Natural killer cell (primary cell): Measurements from ENCODE around the gene CHST15. TPM values are rescaled to one million over a fixed set of nuclear protein-coding genes. Genes with fewer than 3 reads are reported as not detected.

Experiments used
- ATAC-seq, 3 donors: fragments of 150-1000 bp in 2 of 3; fragments of 200-7000 bp in 1 of 3; cut with Tn5 transposase; 1 replicate in 1 of 3; 2 replicates in 2 of 3; pipeline ENCODE4 v1.10.0; 2021; ENCODE audit warnings: mild to moderate bottlenecking in 2 of 3, moderate library complexity in 2 of 3
- DNase-seq, 2 donors: peaks; one replicate each; pipeline versions ENCODE4 v3.0.0 to v3.0.0-alpha.2; 2013 to 2021; ENCODE audit warnings: mixed read lengths in 1 of 2
- H3K27ac ChIP-seq: one replicate; pipeline ENCODE4 v1.5.1; 2013; ENCODE audit warnings: mild to moderate bottlenecking, low read length
- H3K27me3 ChIP-seq: one replicate; pipeline ENCODE4 v1.6.1; 2013; ENCODE audit warnings: low read length; ENCODE audit not compliant: control insufficient read depth, insufficient read depth
- H3K36me3 ChIP-seq: one replicate; pipeline ENCODE4 v1.6.1; 2013; ENCODE audit warnings: low read length; ENCODE audit not compliant: control insufficient read depth, insufficient read depth
- H3K4me1 ChIP-seq: one replicate; pipeline ENCODE4 v1.6.1; 2013; ENCODE audit warnings: low read length; ENCODE audit not compliant: control insufficient read depth, insufficient read depth
- H3K4me3 ChIP-seq: one replicate; pipeline ENCODE4 v1.5.1; 2013; ENCODE audit warnings: low read length
- H3K9me3 ChIP-seq: one replicate; pipeline ENCODE4 v1.6.1; 2013; ENCODE audit warnings: low read length; ENCODE audit not compliant: control insufficient read depth, insufficient read depth
- H3K27ac Mint-ChIP-seq, 2 donors: one replicate each; pipeline ENCODE4 v1.8.0; 2022; ENCODE audit warnings: mild to moderate bottlenecking in 2 of 2, mixed read lengths in 2 of 2, moderate library complexity in 1 of 2
- H3K27me3 Mint-ChIP-seq, 2 donors: one replicate each; pipeline ENCODE4 v1.8.0; 2022; ENCODE audit warnings: low read depth in 2 of 2, mixed read lengths in 2 of 2
- H3K36me3 Mint-ChIP-seq: one replicate; pipeline ENCODE4 v1.8.0; 2022; ENCODE audit warnings: mixed read lengths
- H3K4me1 Mint-ChIP-seq, 2 donors: one replicate each; pipeline ENCODE4 v1.8.0; 2022; ENCODE audit warnings: mixed read lengths in 2 of 2
- H3K4me3 Mint-ChIP-seq: one replicate; pipeline ENCODE4 v1.8.0; 2022; ENCODE audit warnings: mild to moderate bottlenecking, moderate library complexity, mixed read lengths
- H3K9me3 Mint-ChIP-seq, 2 donors: one replicate each; pipeline ENCODE4 v1.8.0; 2022; ENCODE audit warnings: mixed read lengths in 2 of 2
- CTCF ChIP-seq: fragments of 200-600 bp; IDR thresholded peaks from one replicate; pipeline ENCODE4 v1.8.0; 2022; ENCODE audit warnings: antibody characterized with exemption
- WGBS: methylation state at CpG from one replicate; pipeline ENCODE4 v1.1.7; 2013; ENCODE audit warnings: missing lambda C conversion rate; ENCODE audit not compliant: insufficient coverage; 5-methylcytosine and 5-hydroxymethylcytosine counted together
- intact Hi-C: fragments of 100-400 bp; cut with micrococcal nuclease; formaldehyde crosslinking; loops from one replicate; pipeline ENCODE4 v1.14.2; 2022
- total RNA-seq, 4 donors: library from RNA; stranded (reverse); fragments of 120-200 nt in 1 of 4; gene quantifications; one replicate each; pipeline versions ENCODE4 v1.2.3 to v1.2.4, GENCODE V29; 2013 to 2022

CHST15 gene
- total RNA-seq, 3 donors from 2014 or later (not counting 1 experiment from before 2014, with no cell fraction given): 1.9 to 11.9 (median 8.7) TPM

- Histone ChIP-seq H3K4me3 (no peak overlapping the region), H3K27me3 (no peaks in the 10 kb centered on the region), H3K36me3 (no peaks in the 10 kb centered on the region), H3K9me3 (no peaks in the 10 kb centered on the region), H3K27ac (no peak overlapping the region), H3K4me1 (no peaks in the 10 kb centered on the region)
- intact Hi-C loops: no loop called here
- DNase-seq (no peak), ATAC-seq (no peak)
- no peak for TF ChIP-seq CTCF
- Mint-ChIP-seq H3K27me3 (peaks cover 10% of the 10 kb centered on the region in 2 donors), H3K4me1 (no peaks in the 10 kb centered on the region), H3K9me3 (no peaks in the 10 kb centered on the region), H3K4me3 (no peak overlapping the region), H3K36me3 (no peaks in the 10 kb centered on the region), H3K27ac (no peak overlapping the region)
- WGBS: 91% methylated on average over 5 of the region's 5 CpGs
Measured at GRCh38 chr10:124132876-124133275, 39.5 kb upstream of the CHST15 start.

GRCh38 chr10:124132306-124132705, 38.9 kb upstream of the CHST15 start:
- no peaks in the 10 kb centered on the region for H3K4me1 Mint-ChIP-seq
- no peak overlapping the region for H3K27ac Mint-ChIP-seq
- Histone ChIP-seq H3K4me1 (no peaks in the 10 kb centered on the region), H3K9me3 (no peaks in the 10 kb centered on the region), H3K27ac (no peak overlapping the region), H3K27me3 (no peaks in the 10 kb centered on the region), H3K36me3 (no peaks in the 10 kb centered on the region), H3K4me3 (no peak overlapping the region)
- WGBS: 84% methylated on average over 5 of the region's 5 CpGs
- TF ChIP-seq CTCF: no peak
- no peak overlapping the region for H3K4me3 Mint-ChIP-seq
- H3K27me3 Mint-ChIP-seq: peaks cover 4 to 6% of the 10 kb centered on the region in 2 donors
- intact Hi-C loops: no loop called here
- no peaks in the 10 kb centered on the region for H3K36me3 Mint-ChIP-seq
- ATAC-seq (no peak), DNase-seq (no peak)
- H3K9me3 Mint-ChIP-seq: no peaks in the 10 kb centered on the region

- Histone ChIP-seq H3K4me3 (no peak overlapping the region), H3K27ac (no peak overlapping the region), H3K27me3 (no peaks in the 10 kb centered on the region), H3K4me1 (no peaks in the 10 kb centered on the region), H3K9me3 (no peaks in the 10 kb centered on the region), H3K36me3 (no peaks in the 10 kb centered on the region)
- intact Hi-C loops: no loop called here
- DNase-seq (no peak), ATAC-seq (no peak)
- Mint-ChIP-seq H3K9me3 (no peaks in the 10 kb centered on the region), H3K27me3 (peaks cover 0 to 4% of the 10 kb centered on the region in 2 donors), H3K36me3 (no peaks in the 10 kb centered on the region), H3K4me3 (no peak overlapping the region), H3K27ac (no peak overlapping the region), H3K4me1 (no peaks in the 10 kb centered on the region)
- WGBS: 90% methylated on average over 9 of the region's 9 CpGs
- no peak for TF ChIP-seq CTCF
Measured at GRCh38 chr10:124131172-124131571, 37.8 kb upstream of the CHST15 start.

GRCh38 chr10:124130198-124130900, 37.0 kb upstream of the CHST15 start:
- ATAC-seq: no peak
- no peaks in the 10 kb centered on the region for H3K4me1 Mint-ChIP-seq
- no peak overlapping the region for H3K27ac Mint-ChIP-seq
- intact Hi-C loops: no loop called here
- H3K9me3 ChIP-seq: no peaks in the 10 kb centered on the region
- H3K27ac ChIP-seq: no peak overlapping the region
- WGBS: 79% methylated on average over 7 of the region's 7 CpGs
- no peaks in the 10 kb centered on the region for H3K27me3 ChIP-seq
- H3K4me1 ChIP-seq: no peaks in the 10 kb centered on the region
- no peaks in the 10 kb centered on the region for H3K36me3 ChIP-seq
- no peaks in the 10 kb centered on the region for H3K36me3 Mint-ChIP-seq
- peaks cover 0 to 4% of the 10 kb centered on the region in 2 donors for H3K27me3 Mint-ChIP-seq
- H3K4me3 ChIP-seq: no peak overlapping the region
- no peak for DNase-seq
- TF ChIP-seq CTCF: no peak
- no peak overlapping the region for H3K4me3 Mint-ChIP-seq
- no peaks in the 10 kb centered on the region for H3K9me3 Mint-ChIP-seq
